HCT116 (cell line): ENCODE data around the gene PDE7B. TPM values are rescaled to one million over a fixed set of nuclear protein-coding genes. Genes with fewer than 3 reads are reported as not detected.
A peak's percentile ranks its signal among the peaks of the same experiment; 100 is the strongest.

Source experiments
- ATAC-seq: fragments of 200-7000 bp; cut with Tn5 transposase; 2 replicates; pipeline ENCODE4 v1.9.1; 2020; ENCODE audit warnings: mild to moderate bottlenecking, moderate library complexity
- BruUV-seq: library from RNA; stranded (reverse); fragments of 400-500 nt; replicated peaks from 2 replicates; lab custom pipeline; 2021; lab: Mats Ljungman, UMichigan
- CTCF ChIA-PET: fragments of 300-600 bp; sonication (Branson Sonifier 250); formaldehyde crosslinking; loops from one replicate; lab custom pipeline; 2021; ENCODE audit warnings: antibody characterized with exemption; lab: Charles Lee
- POLR2A ChIA-PET: fragments of 300-600, 350-600 bp; sonication (Branson Sonifier 250); formaldehyde crosslinking; loops from one replicate; lab custom pipeline; 2021; ENCODE audit warnings: antibody characterized with exemption; lab: Charles Lee
- RAD21 ChIA-PET, 2 experiments: fragments of 300-600 bp; sonication (Branson Sonifier 250); formaldehyde crosslinking; loops; one replicate each; lab custom pipeline; 2023; ENCODE audit warnings: low total read pairs in 2 of 2; ENCODE audit not compliant: uncharacterized antibody in 2 of 2, unreplicated experiment in 2 of 2, low non-redundant PET in 1 of 2; lab: Charles Lee
- DNase-seq: peaks from one replicate; pipeline ENCODE4 v3.0.0-alpha.2; 2010; ENCODE audit warnings: low read depth, low spot score
- H2AFZ ChIP-seq: fragments of 200-600 bp; shearing (Covaris generic), sonication (generic); 2 replicates; pipeline ENCODE4 v1.6.1; 2017; ENCODE audit warnings: low read depth, mixed run types, mixed read lengths, antibody characterized with exemption, low read length; ENCODE audit not compliant: poor library complexity, severe bottlenecking
- H3K27ac ChIP-seq: 2 replicates; pipeline ENCODE4 v1.5.1; 2012; ENCODE audit warnings: low read depth, low read length
- H3K27me3 ChIP-seq: fragments of 200-600 bp; sonication (generic); 2 replicates; pipeline ENCODE4 v1.6.1; 2016; ENCODE audit warnings: mixed run types, low read length, mixed read lengths; ENCODE audit not compliant: insufficient read depth
- H3K36me3 ChIP-seq, 2 experiments: fragments of 200-500 bp in 1 of 2; fragments of 200-600 bp in 1 of 2; sonication (Bioruptor generic) in 1 of 2; sonication (generic) in 1 of 2; 2 replicates each; pipeline versions ENCODE4 v1.5.1 to v1.6.1; 2014 to 2016; ENCODE audit warnings: low read length in 2 of 2, inconsistent platforms in 1 of 2, mixed read lengths in 1 of 2, mixed run types in 1 of 2; ENCODE audit not compliant: insufficient read depth in 2 of 2, control insufficient read depth in 1 of 2
- H3K4me1 ChIP-seq, 2 experiments: fragments of 200-600 bp in 1 of 2; sonication (generic) in 1 of 2; 2 replicates each; pipeline versions ENCODE4 v1.5.1 to v1.6.1; 2012 to 2017; ENCODE audit warnings: low read length in 2 of 2, inconsistent platforms in 1 of 2, mild to moderate bottlenecking in 1 of 2, mixed read lengths in 1 of 2, mixed run types in 1 of 2, moderate library complexity in 1 of 2; ENCODE audit not compliant: insufficient read depth in 2 of 2, control insufficient read depth in 1 of 2
- H3K4me2 ChIP-seq: fragments of 200-600 bp; sonication (generic); 2 replicates; pipeline ENCODE4 v1.6.1; 2017; ENCODE audit warnings: mixed run types, low read length, mixed read lengths
- H3K4me3 ChIP-seq, 2 experiments: fragments of 200-600 bp in 1 of 2; sonication (generic) in 1 of 2; replicated peaks in 1 of 2; 2 replicates each; pipeline ENCODE4 v1.5.1; 2011 to 2016; ENCODE audit warnings: low read length in 2 of 2, control low read depth in 1 of 2, low read depth in 1 of 2, mild to moderate bottlenecking in 1 of 2, mixed read lengths in 1 of 2, mixed run types in 1 of 2
- H3K79me2 ChIP-seq: fragments of 200-600 bp; sonication (generic); 2 replicates; pipeline ENCODE4 v1.6.1; 2017; ENCODE audit warnings: mild to moderate bottlenecking, mixed run types, low read length, moderate library complexity, mixed read lengths; ENCODE audit not compliant: insufficient read depth
- H3K9ac ChIP-seq: fragments of 200-600 bp; sonication (generic); 2 replicates; pipeline ENCODE4 v1.6.1; 2016; ENCODE audit warnings: low read length, mixed read lengths
- H3K9me2 ChIP-seq: fragments of 200-600 bp; sonication (generic), shearing (Covaris generic); 2 replicates; pipeline ENCODE4 v1.6.1; 2017; ENCODE audit warnings: mixed run types, mild to moderate bottlenecking, moderate library complexity; ENCODE audit not compliant: insufficient read depth
- H3K9me3 ChIP-seq, 2 experiments: fragments of 200-500 bp in 1 of 2; fragments of 200-600 bp in 1 of 2; sonication (Bioruptor generic) in 1 of 2; sonication (generic) in 1 of 2; 2 replicates each; pipeline ENCODE4 v1.6.1; 2014 to 2017; ENCODE audit warnings: low read length in 2 of 2, mixed read lengths in 2 of 2, inconsistent platforms in 1 of 2, low read depth in 1 of 2, mild to moderate bottlenecking in 1 of 2, mixed run types in 1 of 2, moderate library complexity in 1 of 2; ENCODE audit not compliant: control insufficient read depth in 1 of 2, insufficient read depth in 1 of 2
- H4K20me1 ChIP-seq: fragments of 200-600 bp; sonication (generic), shearing (Covaris generic); 2 replicates; pipeline ENCODE4 v1.6.1; 2017; ENCODE audit warnings: mixed run types, mild to moderate bottlenecking, moderate library complexity; ENCODE audit not compliant: insufficient read depth
- CTCF ChIP-seq, 3 experiments: fragments of 200-600 bp in 1 of 3; sonication (generic) in 1 of 3; IDR thresholded peaks in 2 of 3; conservative IDR thresholded peaks in 1 of 3; 2 replicates each; pipeline ENCODE4 v1.5.1; 2012 to 2017; ENCODE audit warnings: low read depth in 2 of 3, low read length in 2 of 3, antibody characterized with exemption in 1 of 3, borderline replicate concordance in 1 of 3, control low read depth in 1 of 3, mild to moderate bottlenecking in 1 of 3, mixed read lengths in 1 of 3, mixed run types in 1 of 3, moderate library complexity in 1 of 3; ENCODE audit not compliant: insufficient read depth in 1 of 3
- FOSL1 ChIP-seq: IDR thresholded peaks from 2 replicates; pipeline ENCODE4 v1.6.1; 2012; ENCODE audit warnings: low read depth
- JUND ChIP-seq: IDR thresholded peaks from 2 replicates; pipeline ENCODE4 v1.6.1; 2012
- POLR2A ChIP-seq: IDR thresholded peaks from 2 replicates; pipeline ENCODE4 v1.7.0; 2011; ENCODE audit warnings: borderline replicate concordance; ENCODE audit not compliant: insufficient read depth, insufficient read length; ENCODE audit errors: extremely low read depth
- POLR2AphosphoS5 ChIP-seq: IDR thresholded peaks from 2 replicates; pipeline ENCODE4 v1.6.1; 2011; ENCODE audit warnings: mild to moderate bottlenecking, low read depth, low read length, moderate library complexity
- RAD21 ChIP-seq: IDR thresholded peaks from 2 replicates; pipeline ENCODE4 v1.6.1; 2012; ENCODE audit warnings: low read depth, mild to moderate bottlenecking
- REST ChIP-seq: IDR thresholded peaks from 2 replicates; pipeline ENCODE4 v1.6.1; 2012; ENCODE audit warnings: low read depth
- YY1 ChIP-seq: IDR thresholded peaks from 2 replicates; pipeline ENCODE4 v1.6.1; 2011; ENCODE audit warnings: low read length, low read depth, moderate library complexity, mild to moderate bottlenecking; ENCODE audit not compliant: insufficient replicate concordance; ENCODE audit errors: extremely low read depth
- intact Hi-C: fragments of 100-400 bp; cut with micrococcal nuclease; formaldehyde crosslinking; loops from 2 replicates; pipeline ENCODE4 v1.10.0; 2022
- total RNA-seq: library from RNA; stranded (reverse); gene quantifications from one replicate; pipeline ENCODE4 v1.2.1, GENCODE V29; 2021; ENCODE audit not compliant: unreplicated experiment

The PDE7B gene
- total RNA-seq, 1 experiment from 2014 or later: 0.61 TPM

- ChIA-PET CTCF (interaction anchor here (1.2 kb wide), 1 partner anchor 29 kb away, joined by 3 read pairs; no protein-coding TSS in a partner anchor), RAD21 (no interaction called here)
- no peak overlapping the region for H3K9ac ChIP-seq
- H3K9me3 ChIP-seq: no peaks in the 10 kb centered on the region
- DNase-seq (no peak), ATAC-seq (peak; percentile 78)
- no peaks in the 10 kb centered on the region for H4K20me1 ChIP-seq
- H3K4me3 ChIP-seq: no peak overlapping the region
- BruUV-seq: no TSS peak
- H2AFZ ChIP-seq: no peak overlapping the region
- H3K4me1 ChIP-seq: peaks cover 0 to 11% of the 10 kb centered on the region in 2 experiments; a peak in 1 of 4 replicates
- intact Hi-C loops: no loop called here
- TF ChIP-seq CTCF (IDR thresholded peaks at IDR 0.05 in 2 of 3, conservative IDR thresholded peaks at IDR 0.05 in 1 of 3; ENCODE audit: borderline replicate concordance in 1 of 3, insufficient read depth in 1 of 3, low read depth in 2 of 3, low read length in 2 of 3): peak in 2 of 3 experiments; percentile 37 to 42; a peak in 4 of 6 replicates
- TF ChIP-seq FOSL1: no peak
- TF ChIP-seq RAD21: peak; percentile 40; the same call in 1 of the 2 replicates
- TF ChIP-seq, all 23 proteins: peak for 2
- Histone ChIP-seq H3K9me2 (no peaks in the 10 kb centered on the region), H3K27ac (no peak overlapping the region), H3K4me2 (no peak overlapping the region), H3K27me3 (no peaks in the 10 kb centered on the region), H3K79me2 (no peaks in the 10 kb centered on the region), H3K36me3 (no peaks in the 10 kb centered on the region)
- POLR2A ChIA-PET: no interaction called here
These were observed 87.2 kb downstream of the PDE7B start for GRCh38 chr6:135938576-135939207.

- ChIA-PET RAD21 (no interaction called here), POLR2A (no interaction called here), CTCF (interaction anchor here (1.2 kb wide), 1 partner anchor 29 kb away, joined by 3 read pairs; no protein-coding TSS in a partner anchor)
- Histone ChIP-seq H3K4me2 (no peak overlapping the region), H3K79me2 (no peaks in the 10 kb centered on the region), H3K4me3 (no peak overlapping the region), H3K9me3 (no peaks in the 10 kb centered on the region), H3K27me3 (no peaks in the 10 kb centered on the region), H3K9me2 (no peaks in the 10 kb centered on the region), H3K4me1 (peaks cover 0 to 11% of the 10 kb centered on the region in 2 experiments; a peak in 1 of 4 replicates), H3K36me3 (no peaks in the 10 kb centered on the region), H3K27ac (no peak overlapping the region), H2AFZ (no peak overlapping the region), H3K9ac (no peak overlapping the region), H4K20me1 (no peaks in the 10 kb centered on the region)
- TF ChIP-seq POLR2AphosphoS5 (no peak), YY1 (no peak), JUND (no peak), POLR2A (no peak), REST (no peak), RAD21 (no peak)
- no TSS peak for BruUV-seq
- intact Hi-C loops: no loop called here
- DNase-seq: no peak
- ATAC-seq: no peak
These were observed 87.7 kb downstream of the PDE7B start for GRCh38 chr6:135939208-135939591.
